Purkinje cell (primary cell): Measurements from ENCODE around the gene PBXIP1. TPM values are rescaled to one million over a fixed set of nuclear protein-coding genes. Genes with fewer than 3 reads are reported as not detected.

ENCODE experiments used
- polyA plus RNA-seq: library from polyadenylated mRNA; unstranded; fragments of >200 nt; fragmentation: Nextera tagmentation; gene quantifications from 2 replicates; pipeline ENCODE4 v1.2.1, GENCODE V29; 2014

Gene PBXIP1
- 1.2 and 1.5 TPM in 2 replicates for polyA plus RNA-seq

GRCh38 chr1:154955718-154956543 lies at the start of gene PBXIP1:
Gene PBXIP1, minus strand, starts transcription at chr1:154956099. Its CDS starts 2,378 bp downstream, at chr1:154953721.

GRCh38 chr1:155002464-155003226 lies 46.7 kb upstream of the PBXIP1 start, which contains the start of gene ZBTB7B:
Gene ZBTB7B, plus strand, starts transcription at chr1:155002802. Its CDS starts 11,859 bp downstream, at chr1:155014661.

GRCh38 chr1:154993572-154994268 lies 37.8 kb upstream of the PBXIP1 start, which contains the start of gene LENEP:
Gene LENEP, plus strand, starts transcription at chr1:154993586. Its CDS starts 22 bp downstream, at chr1:154993608.

GRCh38 chr1:154982897-154983648 lies 27.2 kb upstream of the PBXIP1 start, which contains the start of gene FLAD1:
Gene FLAD1, plus strand, starts transcription at chr1:154983344. Its CDS starts 351 bp downstream, at chr1:154983695.

GRCh38 chr1:154974102-154974807 lies 18.4 kb upstream of the PBXIP1 start, which contains the start of gene CKS1B:
Gene CKS1B, plus strand, starts transcription at chr1:154974681. Its CDS starts 65 bp downstream, at chr1:154974746.

GRCh38 chr1:154970631-154971340 lies 14.9 kb upstream of the PBXIP1 start, which contains the start of gene SHC1:
Gene SHC1, minus strand, starts transcription at chr1:154970747. Its CDS starts 221 bp downstream, at chr1:154970526.

GRCh38 chr1:154961207-154962155 lies 5.6 kb upstream of the PBXIP1 start, which contains the start of gene PYGO2:
Gene PYGO2, minus strand, starts transcription at chr1:154961782. Its CDS starts 206 bp downstream, at chr1:154961576.

GRCh38 chr1:154936555-154937084 lies 19.3 kb downstream of the PBXIP1 start, which contains the start of gene PMVK:
Gene PMVK, minus strand, starts transcription at chr1:154936719. Its CDS starts 34 bp downstream, at chr1:154936685.

Other genes starting within 250 kb of the PBXIP1 start
- 1.2 and 1.4 TPM in 2 replicates for gene KCNN3, start 85.8 kb downstream of the PBXIP1 start, polyA plus RNA-seq
- gene PMVK, start 19.4 kb downstream of the PBXIP1 start, polyA plus RNA-seq, result 25.0 and 27.5 TPM in 2 replicates
- 2.0 and 3.7 TPM in 2 replicates for gene PYGO2, start 5.7 kb upstream of the PBXIP1 start, polyA plus RNA-seq
- 1.3 and 2.0 TPM in 2 replicates for gene SHC1, start 14.6 kb upstream of the PBXIP1 start, polyA plus RNA-seq
- 48.7 and 52.2 TPM in 2 replicates for gene CKS1B, start 18.6 kb upstream of the PBXIP1 start, polyA plus RNA-seq
- 21.8 and 34.5 TPM in 2 replicates for gene FLAD1, start 27.2 kb upstream of the PBXIP1 start, polyA plus RNA-seq
- gene LENEP, start 37.5 kb upstream of the PBXIP1 start, polyA plus RNA-seq, result not detected in 2 replicates
- 0.15 TPM in 1 of 2 replicates, not detected in the other for gene ZBTB7B, start 46.7 kb upstream of the PBXIP1 start, polyA plus RNA-seq
- gene DCST2, start 77.7 kb upstream of the PBXIP1 start, polyA plus RNA-seq, result not detected in 2 replicates
- not detected in 2 replicates for gene DCST1, start 77.7 kb upstream of the PBXIP1 start, polyA plus RNA-seq
- gene ADAM15, start 95.2 kb upstream of the PBXIP1 start, polyA plus RNA-seq, result 0.28 and 1.2 TPM in 2 replicates
- not detected in 2 replicates for gene EFNA4, start 107.6 kb upstream of the PBXIP1 start, polyA plus RNA-seq
- gene EFNA3, start 122.7 kb upstream of the PBXIP1 start, polyA plus RNA-seq, result 2.2 and 6.2 TPM in 2 replicates
- gene EFNA1, start 171.8 kb upstream of the PBXIP1 start, polyA plus RNA-seq, result 1.4 and 3.8 TPM in 2 replicates
- gene SLC50A1, start 179.8 kb upstream of the PBXIP1 start, polyA plus RNA-seq, result 4.2 and 5.1 TPM in 2 replicates
- gene DPM3, start 184.4 kb upstream of the PBXIP1 start, polyA plus RNA-seq, result 88.7 and 130 TPM in 2 replicates
- gene KRTCAP2, start 217.2 kb upstream of the PBXIP1 start, polyA plus RNA-seq, result 468 and 662 TPM in 2 replicates
- 0.73 and 2.3 TPM in 2 replicates for gene TRIM46, start 217.8 kb upstream of the PBXIP1 start, polyA plus RNA-seq